NCI-H187 treated with DMSO at 0.1 percent for 48 hours (cell line): ENCODE measurements around the gene TAGLN.
"Not testable (repeated sequence)": the region's sequence is repeated elsewhere in the genome, so short reads cannot be mapped to it uniquely, and the experiment has no call there.

Source experiments
- DNase-seq: peaks from one replicate; lab custom pipeline; 2025; lab: John Stamatoyannopoulos, UW

Gene TAGLN

DNA sequence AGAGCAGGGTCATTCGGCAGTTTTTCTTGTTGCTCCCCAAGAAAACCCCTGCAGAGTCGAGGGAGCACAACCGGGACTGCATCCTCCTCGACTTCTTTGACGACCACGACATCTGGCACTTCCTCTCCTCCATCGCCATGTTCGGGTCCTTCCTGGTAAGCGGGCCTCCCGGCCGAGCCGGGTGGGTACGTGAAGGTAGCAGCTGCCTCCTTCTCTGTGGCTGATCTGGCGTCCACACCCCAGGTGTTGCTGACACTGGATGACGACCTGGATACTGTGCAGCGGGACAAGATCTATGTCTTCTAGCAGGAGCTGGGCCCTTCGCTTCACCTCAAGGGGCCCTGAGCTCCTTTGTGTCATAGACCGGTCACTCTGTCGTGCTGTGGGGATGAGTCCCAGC is 3.4 kb upstream of the TAGLN start:
- DNase-seq: no peak

- DNase-seq: no peak
Measured at GRCh38 chr11:117197006-117197405, 2.2 kb upstream of the TAGLN start.

- DNase-seq: no peak
Measured at GRCh38 chr11:117197516-117198456, 1.4 kb upstream of the TAGLN start.

- no peak for DNase-seq
Measured at GRCh38 chr11:117198613-117199012, 557 bp upstream of the TAGLN start.

DNA sequence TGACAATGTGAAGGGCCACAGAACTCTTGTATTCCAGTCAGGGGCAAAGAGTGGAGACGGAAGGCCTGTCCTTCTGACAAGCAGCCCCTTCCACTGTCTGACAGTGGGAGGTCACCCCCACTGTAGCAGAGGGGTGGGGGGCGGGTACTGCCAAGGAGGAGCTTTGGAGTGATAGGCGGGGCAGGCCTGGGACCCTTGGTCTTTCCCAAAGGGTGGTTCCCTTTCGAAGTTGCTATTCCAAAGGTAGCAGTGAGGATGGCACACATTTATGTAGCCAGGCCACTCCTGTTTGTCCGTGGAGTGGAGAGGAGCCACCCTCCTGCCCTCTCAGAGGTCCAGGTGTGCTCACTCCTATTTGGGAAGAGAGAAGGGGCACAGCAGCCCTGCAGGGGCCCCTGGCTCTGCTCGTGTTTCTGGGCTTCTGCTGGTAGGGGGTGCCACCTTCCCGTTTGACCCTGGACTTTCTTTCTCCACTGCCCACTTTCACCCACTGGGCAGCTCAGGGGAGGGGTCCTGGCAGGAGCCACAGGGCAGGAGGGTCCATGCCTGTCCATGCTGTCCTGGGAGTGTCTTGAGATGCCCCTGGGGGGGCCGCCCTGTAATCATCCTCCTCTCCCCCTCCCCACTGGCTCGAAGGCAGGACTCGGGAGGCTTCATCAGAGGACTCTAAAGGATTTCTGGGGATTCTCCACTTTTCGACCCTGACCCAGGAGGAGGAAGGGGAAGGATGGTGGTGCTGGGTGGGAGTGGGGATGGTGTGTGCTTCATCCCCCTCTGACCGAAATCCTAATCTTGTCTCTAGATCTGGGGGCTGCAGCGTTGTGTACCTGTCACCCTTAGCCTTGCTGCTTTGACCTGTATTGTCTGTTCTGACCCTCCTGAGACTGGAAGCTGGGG is 994 bp downstream of the TAGLN start:
- DNase-seq: no peak

DNA sequence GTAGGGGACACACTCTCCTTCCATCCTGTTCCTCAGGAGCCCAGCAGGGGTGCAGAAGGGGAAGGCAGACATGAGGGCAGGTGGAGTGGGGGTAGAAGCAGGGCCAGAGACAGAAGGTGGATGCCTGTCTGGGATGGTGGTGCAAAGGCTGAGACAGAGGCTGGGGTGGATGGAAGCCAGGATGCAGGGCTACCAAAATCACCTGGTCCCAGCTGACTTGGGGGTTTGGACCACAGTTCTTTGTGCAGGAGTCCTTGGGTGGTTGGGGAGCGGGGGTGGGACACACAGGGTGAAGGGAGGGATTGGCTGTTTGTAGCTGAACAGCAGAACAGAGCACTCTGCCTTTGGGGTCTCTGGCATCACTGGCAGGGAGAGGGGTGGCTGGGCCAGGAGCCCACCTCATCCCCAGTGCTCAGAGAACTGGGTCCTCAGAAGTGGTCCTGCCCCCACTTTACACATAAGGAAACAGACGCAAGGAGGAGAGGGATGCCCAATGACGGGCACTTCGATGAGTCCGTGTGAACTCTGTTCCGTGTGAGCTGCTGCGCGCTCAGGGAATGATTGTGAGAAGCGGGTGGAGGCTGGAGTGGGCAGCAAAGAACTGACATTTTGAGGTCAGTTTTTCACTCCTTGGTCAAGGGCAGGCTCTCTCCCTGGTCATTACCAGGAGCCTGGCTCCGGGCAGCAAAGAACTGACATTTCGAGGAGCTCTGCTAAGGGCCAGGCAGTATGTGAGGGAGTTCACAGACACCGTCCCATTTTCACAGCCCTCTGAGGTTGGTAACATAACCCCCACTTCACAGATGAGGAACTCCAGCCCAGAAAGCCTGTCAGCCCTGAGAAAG is 1.9 kb downstream of the TAGLN start:
- DNase-seq: no peak

DNA sequence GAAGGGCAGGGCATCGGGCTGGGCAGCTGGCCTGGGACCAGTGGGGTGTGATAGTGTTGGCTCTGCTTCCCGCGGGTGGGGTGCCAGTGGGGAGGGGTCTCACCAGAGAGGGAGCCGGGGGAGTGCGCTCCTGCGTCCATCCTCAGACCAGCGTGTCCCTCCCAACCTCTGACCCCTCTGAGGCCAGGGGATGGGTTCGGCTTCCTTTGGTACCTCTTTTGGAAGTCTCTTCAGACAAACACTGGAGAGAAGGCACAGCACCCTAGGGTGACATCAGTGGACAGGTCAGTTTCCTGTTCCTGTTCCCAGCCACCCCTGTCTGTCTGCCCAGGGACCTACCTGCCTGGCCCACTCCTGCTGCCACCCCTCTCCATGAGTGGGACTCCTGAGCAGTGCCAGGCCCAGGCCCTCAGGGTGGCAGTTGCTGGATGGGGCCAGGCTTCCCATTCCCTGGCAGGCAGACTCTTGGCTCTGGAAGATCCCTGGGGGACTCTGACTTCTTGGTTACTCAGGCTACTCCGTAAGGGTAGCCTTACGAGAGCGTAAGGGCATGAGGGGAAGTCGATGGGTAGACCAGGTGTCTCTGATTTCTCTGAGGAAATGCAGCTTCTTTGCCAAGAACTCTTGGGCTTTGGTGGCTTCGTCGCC is 2.6 kb downstream of the TAGLN start:
- DNase-seq: no peak

DNA sequence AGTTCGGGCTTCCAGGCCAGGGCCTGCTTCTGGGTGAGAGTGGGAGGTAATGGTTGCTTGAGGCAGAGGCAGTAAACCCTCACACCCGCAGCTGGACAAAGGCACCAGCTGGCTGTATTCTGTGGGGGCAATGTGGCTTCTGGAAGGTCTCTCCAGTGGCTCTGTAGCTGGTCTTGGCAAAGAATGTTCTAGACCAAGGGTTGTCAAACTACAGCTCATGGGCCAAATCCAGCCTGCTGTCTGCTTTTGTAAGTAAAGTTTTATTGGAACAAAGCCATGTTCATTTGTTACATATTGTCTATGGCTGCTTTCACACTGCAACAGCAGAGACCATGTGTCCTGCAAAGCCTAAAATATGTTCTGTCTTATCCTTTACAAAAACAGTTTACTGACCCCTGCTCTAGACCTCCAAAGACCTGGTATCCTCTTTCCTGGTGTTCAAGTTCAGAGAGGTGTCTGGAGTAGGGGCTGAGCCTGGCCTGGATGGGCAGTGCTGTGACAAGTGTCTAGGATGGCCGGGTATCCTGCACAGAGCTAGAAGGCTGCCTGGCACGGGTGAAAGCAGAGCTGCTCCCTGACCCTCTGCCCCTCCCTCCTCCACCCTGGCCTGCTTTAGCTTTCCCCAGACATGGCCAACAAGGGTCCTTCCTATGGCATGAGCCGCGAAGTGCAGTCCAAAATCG is 3.4 kb downstream of the TAGLN start:
- no peak for DNase-seq

- no peak for DNase-seq
Measured at GRCh38 chr11:117203069-117203407, 3.9 kb downstream of the TAGLN start.

GRCh38 chr11:117204283-117205080 is 5.3 kb downstream of the TAGLN start:
- no peak for DNase-seq

DNA sequence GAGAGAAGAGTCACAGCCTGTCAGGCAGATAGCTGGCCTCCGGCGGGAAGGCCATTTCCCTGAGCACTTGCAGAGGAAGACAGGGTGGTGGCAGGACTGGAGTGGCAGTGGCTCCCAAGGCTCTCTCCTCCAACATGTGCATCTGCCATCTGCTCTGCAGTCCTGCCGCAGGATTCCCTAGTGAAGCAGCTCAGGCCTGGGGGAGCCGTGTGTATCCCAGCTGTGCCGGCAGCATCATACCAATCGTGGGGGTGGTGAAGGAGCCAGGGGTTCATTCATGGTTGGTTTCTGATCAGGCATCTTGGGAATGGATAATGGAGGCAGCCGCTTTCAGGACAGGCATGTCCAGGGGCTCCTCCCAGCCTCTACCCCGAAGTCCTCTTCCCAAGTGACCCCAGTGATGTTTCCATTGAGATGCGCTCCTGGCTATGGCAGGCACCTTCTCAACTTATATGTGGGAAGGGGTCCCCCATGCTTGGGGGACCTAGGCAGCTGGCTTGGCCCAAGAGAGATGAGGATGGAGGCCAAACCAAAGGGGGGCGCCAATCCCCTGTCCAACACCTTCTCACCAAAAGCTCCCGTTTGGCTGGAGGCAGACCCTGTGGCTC is 6.1 kb downstream of the TAGLN start:
- no peak for DNase-seq

- DNase-seq: not testable (repeated sequence)
Measured at GRCh38 chr11:117206111-117206510, 6.9 kb downstream of the TAGLN start.

DNA sequence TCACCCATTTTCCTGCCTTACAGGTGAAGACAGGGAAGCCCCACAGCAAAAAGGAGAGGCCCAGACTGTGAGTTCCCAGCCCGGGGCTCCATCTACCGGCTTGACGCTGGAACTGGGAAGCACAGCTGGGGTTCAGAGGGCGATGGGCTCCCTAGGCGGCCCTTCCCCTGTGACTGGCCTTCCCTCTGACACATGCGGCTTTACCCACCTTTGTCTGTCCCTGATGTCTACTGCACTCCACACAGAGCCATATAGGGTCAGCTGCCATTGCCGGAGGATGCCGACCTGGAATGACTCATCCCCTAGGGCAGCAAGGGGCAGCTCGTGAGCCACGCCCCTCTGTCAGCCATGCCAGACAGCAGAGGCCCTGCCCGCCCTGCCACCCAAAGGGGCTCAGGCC is 7.7 kb downstream of the TAGLN start:
- DNase-seq: not testable (repeated sequence)

DNA sequence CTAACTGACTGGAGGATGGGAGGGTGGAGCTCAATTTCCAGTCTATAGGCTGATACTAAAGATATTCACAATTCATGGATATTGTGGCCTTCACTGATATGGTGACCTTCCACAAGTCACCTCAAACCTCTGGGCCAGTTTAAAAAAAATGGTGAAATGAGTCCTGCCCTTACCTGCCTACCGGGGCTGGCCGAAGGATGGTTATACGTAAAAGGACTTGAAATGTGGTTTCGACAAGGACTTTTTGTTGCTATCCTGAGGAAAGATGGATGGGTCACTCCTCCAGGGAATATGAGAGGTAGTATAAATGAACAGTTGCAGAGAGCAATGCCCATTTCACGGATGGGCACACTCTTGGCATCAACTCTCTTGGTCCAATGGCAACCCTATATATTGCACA is 8.3 kb downstream of the TAGLN start:
- DNase-seq: not testable (repeated sequence)

GRCh38 chr11:117208710-117209109 is 9.5 kb downstream of the TAGLN start:
- not testable (repeated sequence) for DNase-seq

DNA sequence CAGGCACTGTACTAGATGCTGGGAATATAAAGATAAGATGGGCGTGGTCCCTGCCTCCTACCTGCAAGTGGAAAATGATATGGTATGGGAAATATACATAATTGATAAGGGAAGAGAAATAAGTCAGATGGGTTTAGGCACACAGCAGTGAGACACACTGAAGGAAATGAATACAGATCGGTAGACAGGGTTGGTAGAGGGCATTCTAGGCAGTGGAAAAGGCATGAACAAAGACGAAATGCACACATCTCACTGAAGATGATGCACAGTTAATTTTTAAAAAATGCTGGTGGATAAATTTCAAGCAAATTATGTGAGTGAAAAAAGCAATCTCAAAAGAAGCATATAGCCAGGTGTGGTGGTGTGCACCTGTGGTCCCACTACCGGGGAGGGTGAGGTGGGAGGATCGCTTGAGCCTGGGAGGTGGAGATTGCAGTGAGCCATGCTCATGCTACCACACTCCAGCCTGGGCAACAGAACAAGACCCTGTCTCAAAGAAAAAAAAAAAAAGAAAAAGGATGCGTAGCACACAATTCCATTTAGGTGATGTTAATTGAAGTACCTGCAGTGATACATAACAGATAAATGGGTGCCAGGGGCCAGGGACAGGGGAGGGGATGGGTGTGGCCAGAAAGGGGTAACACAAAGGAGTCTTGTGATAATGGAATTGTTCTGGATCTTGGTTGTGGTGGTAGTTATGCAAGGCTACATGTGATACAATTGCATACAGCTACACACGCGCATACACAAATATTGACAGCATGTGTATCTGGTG is 10.4 kb downstream of the TAGLN start:
- DNase-seq: not testable (repeated sequence)

DNA sequence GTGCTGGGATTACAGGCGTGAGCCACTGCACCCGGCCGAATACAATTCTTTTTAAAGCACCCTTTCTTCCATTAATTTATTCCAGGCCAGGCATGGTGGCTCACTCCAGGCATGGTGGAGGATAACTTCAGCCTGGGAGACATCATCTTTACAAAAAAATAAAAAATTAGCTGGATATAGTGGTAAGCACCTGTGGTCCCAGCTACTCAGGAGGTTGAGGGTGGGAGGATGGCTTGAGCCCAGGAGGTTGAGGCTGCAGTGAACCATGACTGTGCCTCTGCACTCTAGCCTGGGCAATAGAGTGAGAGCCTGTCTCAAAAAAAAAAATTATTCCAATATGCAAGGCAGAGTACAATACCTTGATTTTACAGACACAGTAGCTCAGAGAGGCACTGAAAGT is 11.4 kb downstream of the TAGLN start:
- DNase-seq: no peak

DNA sequence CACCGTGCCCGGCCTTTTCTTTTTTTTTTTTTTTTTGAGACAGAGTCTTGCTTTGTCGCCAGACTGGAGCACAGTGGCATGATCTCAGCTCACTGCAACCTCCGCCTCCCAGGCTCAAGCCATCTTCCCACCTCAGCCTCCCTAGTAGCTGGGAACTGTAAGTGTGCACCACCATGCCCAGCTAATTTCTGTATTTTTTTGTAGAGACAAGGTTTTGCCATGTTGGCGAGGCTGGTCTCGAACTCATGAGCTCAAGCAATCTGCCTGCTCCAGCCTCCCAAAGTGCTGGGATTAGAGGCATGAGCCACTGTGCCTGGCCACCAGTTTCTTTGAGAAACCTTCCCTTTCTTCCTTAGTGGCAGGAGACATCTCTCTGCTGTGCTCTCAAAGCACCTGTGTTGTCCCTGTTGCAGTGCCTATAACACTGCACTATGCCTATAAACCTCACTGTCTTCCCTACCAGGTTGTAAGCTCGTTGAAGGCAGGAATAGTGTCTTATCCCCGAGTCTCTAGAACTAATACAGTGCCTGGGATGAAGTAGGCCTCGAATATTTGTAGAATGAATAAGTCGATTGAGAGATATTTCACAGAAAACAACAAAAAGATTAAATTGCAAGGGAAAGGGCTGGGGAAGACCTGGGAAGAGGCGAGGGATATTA is 13.7 kb downstream of the TAGLN start:
- DNase-seq: no peak
